K562 (cell line): ENCODE measurements around the gene SOAT1. TPM values are rescaled to one million over a fixed set of nuclear protein-coding genes. Genes with fewer than 3 reads are reported as not detected.

ENCODE experiments used
- CHAMP1 ChIP-seq: fragments of 450-650 bp; IDR thresholded peaks from 2 replicates; pipeline ENCODE4 v1.6.1; 2016; ENCODE audit warnings: mild to moderate bottlenecking
- CXXC5 ChIP-seq: fragments of 250-450 bp; sonication (Bioruptor Pico); IDR thresholded peaks from 2 replicates; pipeline ENCODE4 v1.8.0; 2022; ENCODE audit warnings: inconsistent platforms, mild to moderate bottlenecking, moderate library complexity
- E2F1 ChIP-seq: sonication (generic); formaldehyde crosslinking; IDR thresholded peaks from 2 replicates; pipeline ENCODE4 v1.8.1; 2023; ENCODE audit warnings: mild to moderate bottlenecking, missing genetic modification reagents, moderate library complexity
- E4F1 ChIP-seq: fragments of 250-450 bp; sonication (Bioruptor Pico); IDR thresholded peaks from 2 replicates; pipeline ENCODE4 v1.5.0; 2021; ENCODE audit warnings: mild to moderate bottlenecking, borderline replicate concordance
- FOXM1 ChIP-seq, 2 experiments: fragments of 450-650 bp in 1 of 2; sonication (generic) in 1 of 2; formaldehyde crosslinking in 1 of 2; IDR thresholded peaks; 2 replicates each; pipeline versions ENCODE4 v1.6.1 to v1.9.0; 2017 to 2022; ENCODE audit warnings: low read depth in 2 of 2, mild to moderate bottlenecking in 2 of 2, missing genetic modification reagents in 1 of 2, moderate library complexity in 1 of 2
- HSF4 ChIP-seq: fragments of 250-450 bp; sonication (Bioruptor Pico); IDR thresholded peaks from 2 replicates; pipeline ENCODE4 v2.1.2; 2022; ENCODE audit warnings: mild to moderate bottlenecking, moderate library complexity, borderline replicate concordance
- MCM2 ChIP-seq: fragments of 450-650 bp; IDR thresholded peaks from 2 replicates; pipeline ENCODE4 v1.6.1; 2017; ENCODE audit warnings: low read depth, mild to moderate bottlenecking
- MCM7 ChIP-seq, 2 experiments: fragments of 450-650 bp; IDR thresholded peaks; 2 replicates each; pipeline ENCODE4 v1.6.1; 2016 to 2018
- MECOM ChIP-seq: fragments of 250-450 bp; sonication (Bioruptor Pico); IDR thresholded peaks from 2 replicates; pipeline ENCODE4 v1.8.0; 2022; ENCODE audit warnings: inconsistent platforms
- MTA3 ChIP-seq: fragments of 450-650 bp; formaldehyde crosslinking; IDR thresholded peaks from 2 replicates; pipeline ENCODE4 v1.6.1; 2017; ENCODE audit warnings: mild to moderate bottlenecking, borderline replicate concordance
- POU5F1 ChIP-seq: fragments of 150-350 bp; IDR thresholded peaks from 2 replicates; pipeline ENCODE4 v1.6.1; 2014; ENCODE audit warnings: borderline replicate concordance, low read length, low read depth, mild to moderate bottlenecking; ENCODE audit not compliant: partially characterized antibody
- PTRF ChIP-seq: fragments of 450-650 bp; IDR thresholded peaks from 2 replicates; pipeline ENCODE4 v1.6.1; 2016; ENCODE audit warnings: mild to moderate bottlenecking, missing genetic modification characterization, missing compliant biosample characterization
- RNF219 ChIP-seq: fragments of 250-450 bp; sonication (Bioruptor Pico); IDR thresholded peaks from 2 replicates; pipeline ENCODE4 v1.5.0; 2022; ENCODE audit warnings: mild to moderate bottlenecking
- TCFL5 ChIP-seq: fragments of 250-450 bp; sonication (Bioruptor Pico); conservative IDR thresholded peaks from 2 replicates; pipeline ENCODE4 v1.6.1; 2021; ENCODE audit warnings: mild to moderate bottlenecking, moderate library complexity, matching md5 sums
- TRIM28 ChIP-seq: fragments of 450-650 bp; IDR thresholded peaks from 2 replicates; pipeline ENCODE4 v1.6.1; 2017
- ZFPM2 ChIP-seq: fragments of 250-450 bp; sonication (Bioruptor Pico); IDR thresholded peaks from 2 replicates; pipeline ENCODE4 v1.5.1; 2022; ENCODE audit warnings: mild to moderate bottlenecking
- ZNF146 ChIP-seq: IDR thresholded peaks from one replicate; pipeline ENCODE4 v1.6.1; 2018; ENCODE audit warnings: missing compliant biosample characterization; ENCODE audit not compliant: unreplicated experiment
- ZNF3 ChIP-seq: fragments of 250-450 bp; sonication (Bioruptor Pico); IDR thresholded peaks from 2 replicates; pipeline ENCODE4 v1.5.0; 2021; ENCODE audit warnings: mild to moderate bottlenecking, moderate library complexity
- ZNF311 ChIP-seq: fragments of 250-450 bp; sonication (Bioruptor Pico); IDR thresholded peaks from 2 replicates; pipeline ENCODE4 v1.4.0; 2020; ENCODE audit warnings: mild to moderate bottlenecking, moderate library complexity
- polyA plus RNA-seq, 8 experiments: library from polyadenylated mRNA; depleted of rRNA in 4 of 8; stranded (reverse) in 5 of 8; unstranded in 3 of 8; fragments of >200 nt; fragmentation: Nextera tagmentation in 2 of 8; fragmentation: Illumina TruSeq in 1 of 8; extraction: Ambion mirVana in 2 of 8; extraction: Trizol in 1 of 8; gene quantifications; 2 replicates each; pipeline versions ENCODE4 v1.2.1 to v1.2.3, GENCODE V29; 2011 to 2014; ENCODE audit warnings: inconsistent platforms in 1 of 8, missing spikeins in 1 of 8
- total RNA-seq, 7 experiments: library from RNA; depleted of rRNA in 6 of 7; stranded (reverse); fragments of >200 nt in 6 of 7; fragmentation: Illumina TruSeq in 2 of 7; extraction: Trizol in 2 of 7; gene quantifications; 2 replicates each; pipeline versions ENCODE4 v1.2.1 to v1.2.3, GENCODE V29; 2011 to 2021; ENCODE audit warnings: low replicate concordance in 1 of 7

SOAT1 gene
- total and polyA plus RNA-seq, 9 of the 15 experiments (the other 6 are each of a cell fraction or from before 2014, with no cell fraction given): 5.5 to 29.1 (median 17.3) TPM

GRCh38 chr1:179293340-179294327 lies at the start of gene SOAT1 (continued):
- TF ChIP-seq MTA3 (peak; percentile 69; the same call in 1 of the 2 replicates), CXXC5 (CRISPR knock-in tag) (peak; percentile 80), MCM7 (IDR thresholded peaks at IDR 0.05) (no peak), ZNF311 (CRISPR knock-in tag) (no peak), RNF219 (no peak), TRIM28 (0 out of 2 replicates have a peak, but pooled peaks have one; percentile 18), ZNF146 (CRISPR knock-in tag) (no peak), TCFL5 (CRISPR knock-in tag) (no peak), MCM2 (no peak), ZNF3 (CRISPR knock-in tag) (no peak), POU5F1 (no peak), MECOM (CRISPR knock-in tag) (0 out of 2 replicates have a peak, but pooled peaks have one; percentile 43), CHAMP1 (no peak), HSF4 (CRISPR knock-in tag) (no peak), E2F1 (CRISPR knock-in tag) (peak; percentile 76), PTRF (tag) (no peak), E4F1 (CRISPR knock-in tag) (no peak), ZFPM2 (CRISPR knock-in tag) (no peak), FOXM1 (IDR thresholded peaks at IDR 0.05; ENCODE audit: low read depth) (peak; percentile 47; the same call in 1 of the 2 replicates), FOXM1 (CRISPR knock-in tag; IDR thresholded peaks at IDR 0.05; ENCODE audit: low read depth) (peak; percentile 97)
